Measurements from ENCODE around the gene C1R.

The C1R gene

DNA sequence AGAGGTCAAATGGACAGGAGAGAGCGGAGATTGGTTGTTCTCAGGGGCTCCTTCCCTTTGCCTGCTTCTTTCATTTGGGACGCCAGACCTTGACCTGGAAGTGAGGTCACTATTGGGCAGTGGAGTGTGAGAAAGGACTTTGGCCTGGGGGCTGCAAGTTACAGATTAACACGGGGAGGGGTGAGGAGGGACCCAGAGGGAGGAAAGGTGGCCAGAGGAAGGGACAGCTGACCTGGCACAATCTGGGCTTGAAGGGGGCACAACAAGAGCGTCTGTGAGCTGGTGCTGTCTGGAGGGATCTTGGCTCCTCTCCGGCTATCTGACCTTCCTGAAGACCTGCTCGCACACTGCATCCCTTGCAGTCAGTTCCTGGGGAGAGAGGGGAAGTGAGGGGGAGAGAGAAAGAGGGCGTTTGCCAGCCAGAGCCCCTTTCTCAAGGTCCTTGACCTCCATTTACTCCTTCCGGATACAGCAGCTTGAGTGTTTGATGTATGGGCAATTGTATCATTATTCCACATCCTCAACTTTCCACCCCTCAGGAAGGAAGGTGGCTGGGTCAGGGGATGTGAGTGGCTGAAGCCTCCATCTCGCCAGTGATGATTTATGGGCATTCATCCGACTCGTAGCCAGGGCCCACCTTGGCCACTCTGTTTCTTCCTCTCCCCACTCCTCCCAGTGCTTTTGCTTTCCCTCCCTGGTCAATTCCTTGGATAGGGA is 31.7 kb upstream of the C1R start:
- no peak for TF ChIP-seq EZH2phosphoT487 (IDR thresholded peaks at IDR 0.05; ENCODE audit: low read depth)
- TF ChIP-seq, protein P1, sequence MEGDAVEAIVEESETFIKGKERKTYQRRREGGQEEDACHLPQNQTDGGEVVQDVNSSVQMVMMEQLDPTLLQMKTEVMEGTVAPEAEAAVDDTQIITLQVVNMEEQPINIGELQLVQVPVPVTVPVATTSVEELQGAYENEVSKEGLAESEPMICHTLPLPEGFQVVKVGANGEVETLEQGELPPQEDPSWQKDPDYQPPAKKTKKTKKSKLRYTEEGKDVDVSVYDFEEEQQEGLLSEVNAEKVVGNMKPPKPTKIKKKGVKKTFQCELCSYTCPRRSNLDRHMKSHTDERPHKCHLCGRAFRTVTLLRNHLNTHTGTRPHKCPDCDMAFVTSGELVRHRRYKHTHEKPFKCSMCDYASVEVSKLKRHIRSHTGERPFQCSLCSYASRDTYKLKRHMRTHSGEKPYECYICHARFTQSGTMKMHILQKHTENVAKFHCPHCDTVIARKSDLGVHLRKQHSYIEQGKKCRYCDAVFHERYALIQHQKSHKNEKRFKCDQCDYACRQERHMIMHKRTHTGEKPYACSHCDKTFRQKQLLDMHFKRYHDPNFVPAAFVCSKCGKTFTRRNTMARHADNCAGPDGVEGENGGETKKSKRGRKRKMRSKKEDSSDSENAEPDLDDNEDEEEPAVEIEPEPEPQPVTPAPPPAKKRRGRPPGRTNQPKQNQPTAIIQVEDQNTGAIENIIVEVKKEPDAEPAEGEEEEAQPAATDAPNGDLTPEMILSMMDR (IDR thresholded peaks at IDR 0.05; ENCODE audit: low read depth, low read length) = no peak
- Histone ChIP-seq H3K27ac (ENCODE audit: low read length) (no peak overlapping the region), H3K36me3 (replicated peaks; ENCODE audit: low read depth, low read length) (no peaks in the 10 kb centered on the region), H4K20me1 (ENCODE audit: insufficient read depth, low read length) (no peaks in the 10 kb centered on the region), H3K4me3 (ENCODE audit: low read length) (no peak overlapping the region), H3K9ac (ENCODE audit: low read length) (no peak overlapping the region), H3K4me2 (ENCODE audit: low read length) (no peak overlapping the region), H3K79me2 (ENCODE audit: low read length) (no peaks in the 10 kb centered on the region), H2AFZ (ENCODE audit: low read depth, low read length) (no peak overlapping the region), H3K9me3 (ENCODE audit: insufficient read depth, low read length) (no peaks in the 10 kb centered on the region), H3K27me3 (ENCODE audit: low read depth, low read length) (no peaks in the 10 kb centered on the region), H3K4me1 (ENCODE audit: low read length) (no peaks in the 10 kb centered on the region)

DNA sequence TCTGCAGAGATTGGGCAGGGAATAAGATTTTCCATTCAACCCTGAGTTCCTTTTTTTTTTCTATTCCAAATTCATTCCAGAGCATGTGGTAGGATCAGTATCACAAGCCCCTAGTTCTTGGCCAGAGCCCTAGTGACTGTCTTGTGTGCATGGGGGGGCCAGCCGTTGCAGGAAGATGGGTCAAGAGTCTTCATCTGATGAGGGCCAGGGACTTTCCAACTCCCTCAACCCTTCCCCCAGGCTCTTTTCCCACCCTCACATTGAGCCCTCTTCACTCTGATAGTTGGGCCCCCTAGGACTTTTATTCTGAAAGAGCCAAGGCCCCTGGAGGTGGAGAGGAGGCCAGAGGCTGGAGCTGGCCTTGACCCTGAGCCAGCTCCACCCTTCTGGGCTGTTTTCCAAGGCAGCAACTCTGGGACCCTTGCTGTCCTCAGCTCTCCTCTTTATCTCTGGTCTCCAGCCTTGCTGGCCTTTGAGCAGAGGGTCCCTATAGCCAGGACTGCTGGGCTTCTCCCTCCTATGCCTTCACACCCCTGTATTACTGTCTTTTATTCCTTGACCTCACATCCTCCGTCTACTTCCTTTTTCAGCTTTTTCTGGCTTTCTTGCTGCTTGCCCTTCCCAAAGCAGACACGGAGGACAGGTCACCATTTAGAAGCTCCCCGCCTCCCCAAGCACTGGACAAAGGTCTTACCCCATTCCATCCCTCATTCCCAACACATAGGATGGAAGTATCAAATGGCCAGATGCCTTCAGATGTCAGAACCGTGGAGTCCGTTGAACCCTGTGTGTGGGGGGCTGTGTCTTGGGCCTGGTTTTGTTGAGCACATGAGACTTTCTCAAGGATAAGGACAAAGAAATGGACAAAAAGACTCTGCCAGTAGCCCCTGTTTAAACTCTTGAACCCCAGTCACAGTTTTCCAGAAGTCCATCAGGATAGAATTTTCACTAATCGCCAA is 30.8 kb upstream of the C1R start:
- no peaks in the 10 kb centered on the region for H4K20me1 ChIP-seq (ENCODE audit: insufficient read depth, low read length)
- no peaks in the 10 kb centered on the region for H3K9me3 ChIP-seq (ENCODE audit: insufficient read depth, low read length)
- TF ChIP-seq, protein P1 (IDR thresholded peaks at IDR 0.05; ENCODE audit: low read depth, low read length) = no peak
- no peak for TF ChIP-seq EZH2phosphoT487 (IDR thresholded peaks at IDR 0.05; ENCODE audit: low read depth)
- H3K4me2 ChIP-seq (ENCODE audit: low read length) = no peak overlapping the region
- no peaks in the 10 kb centered on the region for H3K36me3 ChIP-seq (replicated peaks; ENCODE audit: low read depth, low read length)
- H3K9ac ChIP-seq (ENCODE audit: low read length) = no peak overlapping the region
- H3K4me1 ChIP-seq (ENCODE audit: low read length) = no peaks in the 10 kb centered on the region
- no peak overlapping the region for H3K27ac ChIP-seq (ENCODE audit: low read length)
- H3K27me3 ChIP-seq (ENCODE audit: low read depth, low read length) = no peaks in the 10 kb centered on the region
- H3K4me3 ChIP-seq (ENCODE audit: low read length) = no peak overlapping the region
- no peak overlapping the region for H2AFZ ChIP-seq (ENCODE audit: low read depth, low read length)
- no peaks in the 10 kb centered on the region for H3K79me2 ChIP-seq (ENCODE audit: low read length)

DNA sequence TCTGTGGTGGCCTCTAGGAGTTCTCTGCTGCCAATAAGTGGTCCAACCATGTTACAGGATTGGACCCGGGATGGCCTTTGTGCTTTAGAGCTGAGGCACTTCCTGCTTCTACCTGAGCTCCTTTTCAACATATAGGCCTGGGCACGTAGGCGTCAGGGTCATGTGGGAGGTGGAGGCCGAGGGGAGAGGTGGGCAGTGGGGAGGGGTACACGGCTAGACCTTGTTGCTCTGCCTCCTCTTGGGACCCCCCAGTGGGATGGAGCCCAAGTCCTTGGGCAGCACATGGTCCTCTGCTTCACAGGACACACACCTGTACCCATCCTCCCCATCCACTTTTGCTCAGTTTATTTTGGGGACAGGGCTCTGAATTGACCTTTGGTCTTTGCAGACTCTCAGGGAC is 29.1 kb upstream of the C1R start:
- no peaks in the 10 kb centered on the region for H4K20me1 ChIP-seq (ENCODE audit: insufficient read depth, low read length)
- no peaks in the 10 kb centered on the region for H3K36me3 ChIP-seq (replicated peaks; ENCODE audit: low read depth, low read length)
- no peak overlapping the region for H3K4me3 ChIP-seq (ENCODE audit: low read length)
- H3K4me1 ChIP-seq (ENCODE audit: low read length) = no peaks in the 10 kb centered on the region
- H3K9me3 ChIP-seq (ENCODE audit: insufficient read depth, low read length) = no peaks in the 10 kb centered on the region
- no peak overlapping the region for H3K9ac ChIP-seq (ENCODE audit: low read length)
- H3K4me2 ChIP-seq (ENCODE audit: low read length) = no peak overlapping the region
- H2AFZ ChIP-seq (ENCODE audit: low read depth, low read length) = no peak overlapping the region
- TF ChIP-seq EZH2phosphoT487 (IDR thresholded peaks at IDR 0.05; ENCODE audit: low read depth) = no peak
- TF ChIP-seq, protein P1 (IDR thresholded peaks at IDR 0.05; ENCODE audit: low read depth, low read length) = no peak
- H3K79me2 ChIP-seq (ENCODE audit: low read length) = no peaks in the 10 kb centered on the region
- no peak overlapping the region for H3K27ac ChIP-seq (ENCODE audit: low read length)
- H3K27me3 ChIP-seq (ENCODE audit: low read depth, low read length) = no peaks in the 10 kb centered on the region

DNA sequence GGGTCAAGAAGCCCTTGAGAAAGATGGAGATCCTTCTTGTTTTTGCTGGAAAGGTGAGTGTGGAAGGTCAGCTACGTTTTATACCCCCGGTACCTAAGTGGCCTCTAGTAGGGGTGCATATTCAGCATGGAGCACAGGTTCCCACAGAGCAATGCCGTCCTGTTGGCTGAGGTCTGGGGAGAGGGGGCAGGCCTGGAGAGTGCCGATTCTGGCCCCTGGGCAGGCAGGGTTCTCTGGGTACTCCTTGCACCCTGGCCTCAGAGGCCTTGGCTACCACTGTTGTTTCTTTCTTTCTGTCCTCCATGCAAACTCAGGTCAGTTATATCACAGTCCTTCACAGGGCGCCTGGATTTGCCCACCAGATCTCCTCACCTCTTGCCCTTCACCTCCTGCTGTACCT is 27.9 kb upstream of the C1R start:
- no peak overlapping the region for H3K27ac ChIP-seq (ENCODE audit: low read length)
- TF ChIP-seq, protein P1 (IDR thresholded peaks at IDR 0.05; ENCODE audit: low read depth, low read length) = no peak
- no peak for TF ChIP-seq EZH2phosphoT487 (IDR thresholded peaks at IDR 0.05; ENCODE audit: low read depth)
- no peaks in the 10 kb centered on the region for H3K79me2 ChIP-seq (ENCODE audit: low read length)
- H3K9ac ChIP-seq (ENCODE audit: low read length) = no peak overlapping the region
- H3K4me2 ChIP-seq (ENCODE audit: low read length) = no peak overlapping the region
- H4K20me1 ChIP-seq (ENCODE audit: insufficient read depth, low read length) = no peaks in the 10 kb centered on the region
- H3K4me3 ChIP-seq (ENCODE audit: low read length) = no peak overlapping the region
- H3K9me3 ChIP-seq (ENCODE audit: insufficient read depth, low read length) = no peaks in the 10 kb centered on the region
- no peaks in the 10 kb centered on the region for H3K36me3 ChIP-seq (replicated peaks; ENCODE audit: low read depth, low read length)
- no peaks in the 10 kb centered on the region for H3K4me1 ChIP-seq (ENCODE audit: low read length)
- H3K27me3 ChIP-seq (ENCODE audit: low read depth, low read length) = no peaks in the 10 kb centered on the region
- no peak overlapping the region for H2AFZ ChIP-seq (ENCODE audit: low read depth, low read length)
